Fibroblast of lung (primary cell): ENCODE measurements around the gene MAPK4. TPM values are rescaled to one million over a fixed set of nuclear protein-coding genes. Genes with fewer than 3 reads are reported as not detected.

Experiments used
- DNase-seq, 2 donors: peaks; one replicate each; pipeline versions ENCODE4 v3.0.0 to v3.0.0-alpha.2; 2010; ENCODE audit warnings: low read depth in 2 of 2
- H2AFZ ChIP-seq: 2 replicates; pipeline ENCODE4 v1.5.1; 2012; ENCODE audit warnings: low read length, control low read depth, inconsistent platforms
- H3K27ac ChIP-seq: 2 replicates; pipeline ENCODE4 v1.5.1; 2011; ENCODE audit warnings: low read length, control low read depth; ENCODE audit not compliant: insufficient read depth
- H3K27me3 ChIP-seq: 2 replicates; pipeline ENCODE4 v1.5.1; 2011; ENCODE audit warnings: mild to moderate bottlenecking, low read length; ENCODE audit not compliant: control insufficient read depth, insufficient read depth
- H3K36me3 ChIP-seq: 2 replicates; pipeline ENCODE4 v1.5.1; 2011; ENCODE audit warnings: low read length; ENCODE audit not compliant: control insufficient read depth, insufficient read depth
- H3K4me1 ChIP-seq: 2 replicates; pipeline ENCODE4 v1.5.1; 2011; ENCODE audit warnings: low read length; ENCODE audit not compliant: control insufficient read depth, insufficient read depth; ENCODE audit errors: extremely low read depth
- H3K4me2 ChIP-seq: 2 replicates; pipeline ENCODE4 v1.5.1; 2011; ENCODE audit warnings: low read length, control low read depth; ENCODE audit not compliant: insufficient read depth; ENCODE audit errors: extremely low read depth
- H3K4me3 ChIP-seq, 4 experiments: fragments of 200-600 bp in 1 of 4; sonication (generic) in 1 of 4; replicated peaks in 1 of 4; 2 replicates each; pipeline ENCODE4 v1.5.1; 2011 to 2016; ENCODE audit warnings: low read length in 4 of 4, low read depth in 3 of 4, mild to moderate bottlenecking in 3 of 4, control low read depth in 2 of 4, inconsistent platforms in 1 of 4, mixed read lengths in 1 of 4; ENCODE audit not compliant: insufficient read depth in 1 of 4; ENCODE audit errors: control extremely low read depth in 1 of 4
- H3K79me2 ChIP-seq: 2 replicates; pipeline ENCODE4 v1.5.1; 2012; ENCODE audit warnings: mild to moderate bottlenecking, low read length, inconsistent platforms; ENCODE audit not compliant: control insufficient read depth, insufficient read depth
- H3K9ac ChIP-seq: 2 replicates; pipeline ENCODE4 v1.5.1; 2011; ENCODE audit warnings: mild to moderate bottlenecking, low read length, control low read depth; ENCODE audit not compliant: insufficient read depth
- H3K9me3 ChIP-seq: 2 replicates; pipeline ENCODE4 v1.5.1; 2012; ENCODE audit warnings: low read depth, low read length; ENCODE audit not compliant: control insufficient read depth, insufficient read depth
- H4K20me1 ChIP-seq: 2 replicates; pipeline ENCODE4 v1.5.1; 2011; ENCODE audit warnings: low read length; ENCODE audit not compliant: control insufficient read depth, insufficient read depth; ENCODE audit errors: extremely low read depth
- EZH2 ChIP-seq: IDR thresholded peaks from 2 replicates; pipeline ENCODE4 v1.5.1; 2012; ENCODE audit warnings: low read length, control low read depth, mild to moderate bottlenecking; ENCODE audit errors: missing control alignments
- polyA plus RNA-seq, 2 donors: library from polyadenylated mRNA; depleted of rRNA in 1 of 2; stranded (reverse) in 1 of 2; unstranded in 1 of 2; fragments of >200 nt; gene quantifications; 2 replicates each; pipeline ENCODE4 v1.2.1, GENCODE V29; 2011 to 2012; ENCODE audit warnings: missing spikeins in 1 of 2
- total RNA-seq: library from RNA; depleted of rRNA; stranded (reverse); fragments of >200 nt; gene quantifications from 2 replicates; pipeline ENCODE4 v1.2.1, GENCODE V29; 2014
- TF ChIP-seq, protein P1 (sequence below), 2 donors: IDR thresholded peaks in 1 of 2; conservative IDR thresholded peaks in 1 of 2; 1 replicate in 1 of 2; 2 replicates in 1 of 2; pipeline ENCODE4 v1.5.1; 2011 to 2012; ENCODE audit warnings: low read length in 2 of 2, control low read depth in 1 of 2, inconsistent platforms in 1 of 2, low read depth in 1 of 2, mild to moderate bottlenecking in 1 of 2

Gene MAPK4
- total and polyA plus RNA-seq, 2 donors (not counting 1 experiment from before 2014, with no cell fraction given) = not detected

DNA sequence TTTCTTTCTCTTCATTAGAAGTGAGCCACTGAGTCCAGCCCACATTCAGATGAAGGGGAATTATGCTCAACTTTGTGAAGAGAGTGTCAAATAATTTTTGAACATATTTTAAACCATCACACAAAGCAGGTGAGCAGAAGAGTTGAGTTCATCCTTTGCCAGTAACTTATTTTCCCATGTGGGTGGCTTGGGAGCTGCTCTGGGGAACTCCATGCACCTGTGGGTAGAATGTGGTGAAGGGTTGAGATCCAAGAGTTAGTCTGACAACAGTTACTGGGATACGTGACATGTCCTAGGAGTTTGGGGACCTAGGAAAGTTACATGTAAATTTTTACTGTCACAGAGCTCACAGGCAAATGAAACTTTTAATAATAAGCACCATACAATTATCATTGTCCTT is 21.6 kb downstream of the MAPK4 start:
- TF ChIP-seq, protein P1, sequence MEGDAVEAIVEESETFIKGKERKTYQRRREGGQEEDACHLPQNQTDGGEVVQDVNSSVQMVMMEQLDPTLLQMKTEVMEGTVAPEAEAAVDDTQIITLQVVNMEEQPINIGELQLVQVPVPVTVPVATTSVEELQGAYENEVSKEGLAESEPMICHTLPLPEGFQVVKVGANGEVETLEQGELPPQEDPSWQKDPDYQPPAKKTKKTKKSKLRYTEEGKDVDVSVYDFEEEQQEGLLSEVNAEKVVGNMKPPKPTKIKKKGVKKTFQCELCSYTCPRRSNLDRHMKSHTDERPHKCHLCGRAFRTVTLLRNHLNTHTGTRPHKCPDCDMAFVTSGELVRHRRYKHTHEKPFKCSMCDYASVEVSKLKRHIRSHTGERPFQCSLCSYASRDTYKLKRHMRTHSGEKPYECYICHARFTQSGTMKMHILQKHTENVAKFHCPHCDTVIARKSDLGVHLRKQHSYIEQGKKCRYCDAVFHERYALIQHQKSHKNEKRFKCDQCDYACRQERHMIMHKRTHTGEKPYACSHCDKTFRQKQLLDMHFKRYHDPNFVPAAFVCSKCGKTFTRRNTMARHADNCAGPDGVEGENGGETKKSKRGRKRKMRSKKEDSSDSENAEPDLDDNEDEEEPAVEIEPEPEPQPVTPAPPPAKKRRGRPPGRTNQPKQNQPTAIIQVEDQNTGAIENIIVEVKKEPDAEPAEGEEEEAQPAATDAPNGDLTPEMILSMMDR (conservative IDR thresholded peaks at IDR 0.05 in 1 of 2, IDR thresholded peaks at IDR 0.05 in 1 of 2; ENCODE audit: low read depth in 1 of 2, low read length in 2 of 2) = no peak
- TF ChIP-seq EZH2 = no peak
- no peaks in the 10 kb centered on the region for H3K79me2 ChIP-seq
- no peaks in the 10 kb centered on the region for H3K27me3 ChIP-seq
- no peak overlapping the region for H3K4me3 ChIP-seq
- H3K9ac ChIP-seq = no peak overlapping the region
- H3K27ac ChIP-seq = no peak overlapping the region
- no peak overlapping the region for H3K4me2 ChIP-seq
- no peak overlapping the region for H2AFZ ChIP-seq
- no peaks in the 10 kb centered on the region for H3K9me3 ChIP-seq
- no peak for DNase-seq
- H3K4me1 ChIP-seq = no peaks in the 10 kb centered on the region
- H3K36me3 ChIP-seq = no peaks in the 10 kb centered on the region
- no peaks in the 10 kb centered on the region for H4K20me1 ChIP-seq

DNA sequence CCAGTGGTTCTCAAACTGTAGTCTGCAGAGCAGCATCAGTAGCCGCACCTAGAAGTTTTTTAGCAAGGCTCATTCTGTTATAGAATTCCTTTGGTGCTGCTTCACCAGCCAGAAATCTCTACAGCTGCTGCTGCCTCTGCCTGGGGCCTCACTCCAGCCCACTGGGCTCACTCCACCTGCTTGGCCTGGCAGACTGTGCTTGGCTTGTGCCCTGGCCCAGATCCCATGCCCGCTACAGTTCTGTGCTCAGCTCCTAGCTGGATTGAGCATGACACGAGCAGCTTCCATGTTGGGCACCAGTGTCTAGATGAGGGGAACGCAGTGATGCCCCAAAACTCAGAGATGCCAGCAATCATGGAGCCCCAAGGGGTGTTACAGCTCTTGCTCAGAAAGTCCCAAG is 22.6 kb downstream of the MAPK4 start:
- Histone ChIP-seq H3K9me3 (no peaks in the 10 kb centered on the region), H3K4me1 (no peaks in the 10 kb centered on the region), H3K79me2 (no peaks in the 10 kb centered on the region), H4K20me1 (no peaks in the 10 kb centered on the region), H3K27ac (no peak overlapping the region), H3K4me2 (no peak overlapping the region), H3K4me3 (no peak overlapping the region), H2AFZ (no peak overlapping the region), H3K9ac (no peak overlapping the region), H3K27me3 (no peaks in the 10 kb centered on the region), H3K36me3 (no peaks in the 10 kb centered on the region)
- TF ChIP-seq, protein P1 (conservative IDR thresholded peaks at IDR 0.05 in 1 of 2, IDR thresholded peaks at IDR 0.05 in 1 of 2; ENCODE audit: low read depth in 1 of 2, low read length in 2 of 2) = no peak
- no peak for TF ChIP-seq EZH2
- no peak for DNase-seq

DNA sequence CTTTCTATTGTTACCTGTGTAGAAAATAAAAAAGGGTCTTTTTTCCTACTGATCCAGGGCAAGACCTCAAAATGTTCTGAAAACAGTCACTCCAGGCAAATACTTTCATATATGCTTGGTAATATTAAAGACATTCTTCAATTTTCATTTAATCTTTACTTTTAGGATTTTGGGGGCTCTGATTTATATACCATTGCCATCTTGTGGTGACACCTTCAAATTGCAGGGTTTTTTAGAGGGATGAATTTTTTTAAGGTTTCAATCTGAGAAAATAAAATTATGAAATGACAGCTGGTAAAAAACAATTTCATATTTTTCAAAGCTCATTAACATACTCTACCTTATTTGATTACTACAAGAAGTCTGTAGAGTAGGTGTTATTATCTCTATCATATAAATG is 26.8 kb downstream of the MAPK4 start:
- H3K79me2 ChIP-seq = no peaks in the 10 kb centered on the region
- no peak overlapping the region for H3K4me2 ChIP-seq
- no peak overlapping the region for H3K27ac ChIP-seq
- no peaks in the 10 kb centered on the region for H4K20me1 ChIP-seq
- H2AFZ ChIP-seq = no peak overlapping the region
- H3K4me3 ChIP-seq = no peak overlapping the region
- no peaks in the 10 kb centered on the region for H3K4me1 ChIP-seq
- TF ChIP-seq, protein P1 (conservative IDR thresholded peaks at IDR 0.05 in 1 of 2, IDR thresholded peaks at IDR 0.05 in 1 of 2; ENCODE audit: low read depth in 1 of 2, low read length in 2 of 2) = no peak
- no peak for TF ChIP-seq EZH2
- H3K9me3 ChIP-seq = no peaks in the 10 kb centered on the region
- H3K9ac ChIP-seq = no peak overlapping the region
- H3K36me3 ChIP-seq = no peaks in the 10 kb centered on the region
- no peak for DNase-seq
- H3K27me3 ChIP-seq = no peaks in the 10 kb centered on the region
